GM10266 (cell line): ENCODE results near the gene UBE2L3.
A peak's percentile ranks its signal among the peaks of the same experiment; 100 is the strongest.
"Not testable (repeated sequence)": the region's sequence is repeated elsewhere in the genome, so short reads cannot be mapped to it uniquely, and the experiment has no call there.

Experiments
- DNase-seq: peaks from one replicate; pipeline ENCODE4 v3.0.0; 2012; ENCODE audit errors: extremely low spot score
- TF ChIP-seq, protein P1 (sequence below): IDR thresholded peaks from 2 replicates; pipeline ENCODE4 v1.5.1; 2012; ENCODE audit warnings: mild to moderate bottlenecking, low read depth; ENCODE audit not compliant: control insufficient read depth, insufficient read depth; ENCODE audit errors: missing control alignments

UBE2L3 gene

DNA sequence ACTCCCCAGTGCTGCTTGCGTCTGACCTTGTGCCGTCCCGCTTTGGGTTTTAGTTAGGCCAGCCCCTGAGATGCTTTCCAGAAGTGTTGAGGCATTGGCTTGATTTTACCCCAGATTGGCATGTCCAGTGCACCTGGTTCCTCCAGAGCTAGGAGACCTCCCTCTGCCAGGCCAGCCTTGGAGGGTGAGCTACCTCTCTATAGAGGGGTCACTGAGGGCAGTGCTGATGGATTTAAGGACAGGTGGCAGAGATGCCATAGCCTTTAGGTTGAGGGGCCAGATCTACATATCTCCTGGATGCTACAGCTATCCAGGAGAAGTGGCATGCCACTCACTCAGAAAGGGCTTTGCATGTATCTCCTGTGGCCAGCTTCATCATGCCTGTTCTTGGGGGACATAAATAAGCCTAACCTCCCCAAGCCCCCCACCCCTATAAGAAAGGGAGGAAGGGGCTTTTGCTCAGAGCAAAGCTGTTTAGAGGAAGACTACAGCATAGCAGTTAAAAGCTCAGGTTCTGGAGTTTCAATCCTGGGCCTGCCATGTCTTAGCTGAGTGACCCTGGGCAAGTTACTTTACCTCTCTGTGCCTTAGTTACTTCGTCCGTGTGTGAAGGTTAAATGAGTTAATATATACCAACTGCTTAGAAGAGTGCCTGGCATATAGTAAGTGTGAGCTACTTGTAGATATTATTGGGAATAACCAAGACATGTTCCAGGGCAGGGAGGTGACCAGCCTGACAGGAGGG, 6.4 kb downstream of the UBE2L3 start:
- TF ChIP-seq, protein P1, sequence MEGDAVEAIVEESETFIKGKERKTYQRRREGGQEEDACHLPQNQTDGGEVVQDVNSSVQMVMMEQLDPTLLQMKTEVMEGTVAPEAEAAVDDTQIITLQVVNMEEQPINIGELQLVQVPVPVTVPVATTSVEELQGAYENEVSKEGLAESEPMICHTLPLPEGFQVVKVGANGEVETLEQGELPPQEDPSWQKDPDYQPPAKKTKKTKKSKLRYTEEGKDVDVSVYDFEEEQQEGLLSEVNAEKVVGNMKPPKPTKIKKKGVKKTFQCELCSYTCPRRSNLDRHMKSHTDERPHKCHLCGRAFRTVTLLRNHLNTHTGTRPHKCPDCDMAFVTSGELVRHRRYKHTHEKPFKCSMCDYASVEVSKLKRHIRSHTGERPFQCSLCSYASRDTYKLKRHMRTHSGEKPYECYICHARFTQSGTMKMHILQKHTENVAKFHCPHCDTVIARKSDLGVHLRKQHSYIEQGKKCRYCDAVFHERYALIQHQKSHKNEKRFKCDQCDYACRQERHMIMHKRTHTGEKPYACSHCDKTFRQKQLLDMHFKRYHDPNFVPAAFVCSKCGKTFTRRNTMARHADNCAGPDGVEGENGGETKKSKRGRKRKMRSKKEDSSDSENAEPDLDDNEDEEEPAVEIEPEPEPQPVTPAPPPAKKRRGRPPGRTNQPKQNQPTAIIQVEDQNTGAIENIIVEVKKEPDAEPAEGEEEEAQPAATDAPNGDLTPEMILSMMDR: no peak
- no peak for DNase-seq

DNA sequence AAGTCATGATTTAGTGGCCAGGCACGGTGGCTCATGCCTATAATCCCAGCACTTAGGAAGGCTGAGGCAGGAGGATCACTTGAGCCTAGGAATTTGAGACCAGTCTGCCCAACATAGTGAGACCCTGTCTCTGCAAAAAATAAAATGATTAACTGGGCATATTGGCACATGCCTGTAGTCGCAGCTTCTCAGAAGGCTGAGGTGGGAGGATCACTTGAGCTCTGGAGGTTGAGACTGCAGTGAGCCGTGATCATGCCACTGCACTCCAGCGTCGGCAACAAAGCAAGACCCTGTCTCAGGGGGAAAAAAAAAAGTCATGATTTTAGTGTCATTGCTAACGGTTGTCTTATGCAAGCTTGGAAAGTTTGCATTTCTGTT, 11.9 kb downstream of the UBE2L3 start:
- DNase-seq: no peak

DNA sequence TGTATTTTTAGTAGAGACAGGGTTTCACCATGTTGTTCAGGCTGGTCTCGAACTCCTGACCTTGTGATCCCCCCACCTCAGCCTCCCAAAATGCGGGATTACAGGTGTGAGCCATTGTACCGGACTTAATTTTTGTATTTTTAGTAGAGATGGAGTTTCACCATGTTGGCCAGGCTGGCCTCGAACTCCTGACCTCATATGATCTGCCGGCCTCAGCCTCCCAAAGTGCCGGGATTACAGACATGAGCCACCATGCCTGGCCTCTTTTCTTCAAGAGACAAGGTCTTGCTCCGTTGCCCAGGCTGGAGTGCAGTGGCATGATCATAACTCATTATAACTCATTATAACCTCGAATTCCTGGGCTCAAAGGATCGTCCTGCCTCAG, 13.1 kb downstream of the UBE2L3 start:
- not testable (repeated sequence) for DNase-seq

More for the DNA sequence above, 11.9 kb downstream of the UBE2L3 start:
- TF ChIP-seq, protein P1: no peak

DNA sequence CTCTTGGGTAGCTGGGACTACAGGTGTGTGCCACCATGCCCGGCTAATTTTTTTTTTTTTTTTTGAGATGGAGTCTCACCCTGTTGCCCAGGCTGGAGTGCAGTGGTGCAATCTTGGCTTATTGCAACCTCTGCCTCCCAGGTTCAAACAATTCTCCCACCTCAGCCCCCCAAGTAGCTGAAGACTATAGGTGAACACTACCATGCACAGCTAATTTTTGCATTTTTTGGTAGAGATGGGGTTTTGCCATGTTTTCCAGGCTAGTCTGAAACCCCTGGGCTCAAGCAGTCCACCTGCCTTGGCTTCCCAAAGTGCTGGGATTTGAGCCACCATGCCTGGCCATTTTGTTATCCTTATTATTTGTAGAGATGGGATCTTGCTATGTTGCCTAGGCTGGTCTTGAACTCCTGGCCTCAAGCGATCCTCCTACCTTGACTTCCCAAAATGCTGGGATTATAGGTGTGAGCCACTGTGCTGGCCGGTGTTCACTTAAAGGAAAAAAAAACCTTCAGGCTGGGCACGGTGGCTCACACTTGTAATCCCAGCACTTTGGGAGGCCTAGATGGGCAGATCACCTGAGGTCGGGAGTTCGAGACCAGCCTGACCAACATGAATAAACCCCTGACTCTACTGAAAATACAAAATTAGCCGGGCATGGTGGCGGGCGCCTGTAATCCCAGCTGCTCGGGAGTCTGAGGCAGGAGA, 13.6 kb downstream of the UBE2L3 start:
- DNase-seq: not testable (repeated sequence)

DNA sequence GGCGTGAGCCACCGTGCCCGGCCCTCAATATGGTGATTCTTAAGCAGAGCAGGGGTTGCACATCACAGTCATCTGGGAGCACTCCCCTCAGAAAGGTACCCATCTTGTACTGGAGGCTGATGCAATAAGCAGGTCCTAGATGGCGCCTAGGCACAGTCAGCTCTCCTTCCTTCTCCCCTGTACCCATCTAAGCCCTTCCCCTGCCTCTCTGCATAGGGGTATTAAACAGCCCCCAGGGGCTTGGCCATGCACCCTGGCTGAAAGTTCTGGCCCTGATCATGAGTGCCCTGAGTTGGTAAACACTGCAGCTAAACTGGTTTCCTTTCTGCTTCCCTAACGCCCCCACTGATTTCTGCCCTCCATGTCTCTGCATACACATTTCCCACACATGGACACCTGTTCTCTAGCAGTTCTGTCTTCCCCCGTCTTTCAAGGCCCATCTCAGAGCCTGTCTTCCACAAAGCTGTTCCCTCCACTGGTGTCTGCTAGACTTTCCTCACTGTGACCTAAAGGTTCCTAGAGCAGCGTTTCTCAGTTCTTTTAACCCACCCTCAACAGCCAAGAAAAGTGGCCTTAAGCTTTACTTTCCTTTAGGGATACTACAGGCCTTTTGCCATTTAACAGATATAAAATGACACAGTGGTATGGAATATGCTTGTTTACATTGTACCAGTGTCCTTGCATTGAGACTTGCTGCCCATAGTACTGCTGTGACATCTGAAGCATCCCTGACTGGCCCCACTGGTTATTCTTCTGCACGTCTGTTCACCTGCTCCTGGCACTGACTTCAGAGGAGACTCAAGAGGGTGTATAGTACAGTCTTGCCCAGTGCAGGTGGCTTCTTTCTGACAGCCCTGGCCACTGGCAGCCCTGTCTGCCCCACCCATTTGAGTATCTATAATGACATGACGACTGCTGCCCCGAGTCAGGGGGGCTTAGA, 15.6 kb downstream of the UBE2L3 start:
- TF ChIP-seq, protein P1: no peak
- DNase-seq: no peak

DNA sequence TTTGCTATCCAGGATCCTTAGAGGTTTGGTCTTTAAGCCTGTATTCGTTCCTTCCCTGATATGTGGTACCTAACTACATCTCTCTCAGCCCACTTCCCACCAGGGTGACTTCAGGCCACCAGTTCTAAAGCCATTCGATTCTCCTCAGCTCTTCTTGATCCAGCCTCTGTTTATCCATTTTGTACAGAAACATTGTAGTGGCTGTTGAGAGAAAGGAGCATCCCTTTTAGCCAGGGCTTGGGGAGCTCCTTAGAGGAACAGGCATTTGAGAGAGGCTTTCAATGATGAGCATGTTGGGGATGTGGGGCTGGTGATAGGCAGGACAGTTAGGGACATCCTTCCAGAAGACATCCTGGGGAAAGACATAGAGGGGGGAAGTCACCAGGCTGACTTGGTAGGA, 17.9 kb downstream of the UBE2L3 start:
- TF ChIP-seq, protein P1: no peak
- DNase-seq: no peak

DNA sequence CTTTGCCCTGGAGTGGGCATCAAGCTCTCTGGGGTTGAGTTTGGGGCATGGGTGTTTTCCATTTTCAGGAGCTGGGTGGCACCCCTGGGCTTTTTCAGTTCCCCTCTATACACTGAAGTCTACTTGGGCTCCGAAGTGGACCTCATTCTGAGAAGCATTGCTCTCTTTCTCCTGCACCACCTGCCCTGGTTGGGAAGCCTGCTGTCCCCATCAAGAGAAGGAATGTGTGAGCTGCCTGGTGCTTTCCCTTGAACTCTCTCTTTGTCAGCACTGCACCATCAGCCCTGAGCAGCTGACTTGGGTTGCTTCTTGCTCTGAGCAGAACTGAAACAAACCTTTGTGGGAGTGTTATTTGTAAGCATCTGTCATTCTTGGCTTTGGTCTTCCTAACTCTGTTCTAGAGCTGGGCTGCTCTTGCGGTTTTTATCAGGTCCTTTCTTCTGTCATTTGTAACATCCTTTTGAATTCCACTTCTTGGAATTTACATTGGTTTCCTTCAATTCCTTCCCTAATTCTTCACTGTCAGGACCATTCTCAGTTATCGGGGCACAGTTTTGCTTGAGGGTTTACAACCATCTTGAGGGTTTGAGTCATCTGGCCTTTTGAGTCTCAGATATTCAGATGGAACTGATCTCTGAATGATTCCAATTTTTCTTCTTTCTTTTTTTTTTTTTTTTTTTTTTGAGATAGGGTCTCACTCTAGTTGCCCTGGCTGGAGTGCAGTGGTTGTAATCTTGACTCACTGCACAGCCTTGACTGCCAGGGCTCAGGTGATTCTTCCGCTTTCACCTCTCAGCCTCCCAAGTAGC, 20.5 kb downstream of the UBE2L3 start:
- TF ChIP-seq, protein P1: no peak
- DNase-seq: peak; percentile 78
